GM12878 (cell line): ENCODE results near the gene DLG2. TPM values are rescaled to one million over a fixed set of nuclear protein-coding genes. Genes with fewer than 3 reads are reported as not detected.

Source experiments
- CHD2 ChIP-seq: IDR thresholded peaks from 2 replicates; pipeline ENCODE4 v1.6.1; 2011; ENCODE audit warnings: low read depth, low read length, improper control_type of control experiment, borderline replicate concordance
- CREB1 ChIP-seq: IDR thresholded peaks from 2 replicates; pipeline ENCODE4 v1.6.1; 2012; ENCODE audit warnings: low read depth, mild to moderate bottlenecking, inconsistent platforms
- EGR1 ChIP-seq, 2 experiments: IDR thresholded peaks; 1 replicate in 1 of 2; 2 replicates in 1 of 2; pipeline ENCODE4 v1.6.1; 2011 to 2012; ENCODE audit warnings: low read depth in 2 of 2, low read length in 2 of 2, borderline replicate concordance in 1 of 2, mild to moderate bottlenecking in 1 of 2, moderate library complexity in 1 of 2
- HDAC2 ChIP-seq: fragments of 200-600 bp; sonication (generic); IDR thresholded peaks from 2 replicates; pipeline ENCODE4 v1.6.1; 2017
- IKZF2 ChIP-seq, 2 experiments: fragments of 450-650 bp; IDR thresholded peaks; 2 replicates each; pipeline ENCODE4 v1.6.1; 2017; ENCODE audit warnings: mild to moderate bottlenecking in 2 of 2, moderate library complexity in 2 of 2
- NFYA ChIP-seq: IDR thresholded peaks from 2 replicates; pipeline ENCODE4 v1.6.1; 2011; ENCODE audit warnings: low read depth, mild to moderate bottlenecking, low read length, improper control_type of control experiment, borderline replicate concordance
- NR2F1 ChIP-seq: fragments of 450-650 bp; conservative IDR thresholded peaks from 2 replicates; pipeline ENCODE4 v1.6.1; 2017; ENCODE audit warnings: mild to moderate bottlenecking
- SRF ChIP-seq, 2 experiments: IDR thresholded peaks; 2 replicates each; pipeline ENCODE4 v1.6.1; 2011; ENCODE audit warnings: low read depth in 2 of 2, low read length in 2 of 2, mild to moderate bottlenecking in 1 of 2, moderate library complexity in 1 of 2
- STAT1 ChIP-seq: fragments of 450-650 bp; conservative IDR thresholded peaks from 2 replicates; pipeline ENCODE4 v1.6.1; 2014; ENCODE audit warnings: antibody characterized with exemption, mild to moderate bottlenecking
- ZNF207 ChIP-seq: fragments of 450-650 bp; IDR thresholded peaks from 2 replicates; pipeline ENCODE4 v1.6.1; 2014; ENCODE audit warnings: antibody characterized with exemption, mild to moderate bottlenecking, borderline replicate concordance
- polyA plus RNA-seq, 11 experiments: library from polyadenylated mRNA; depleted of rRNA in 4 of 11; unstranded in 6 of 11; stranded (reverse) in 5 of 11; fragments of >200 nt; fragmentation: Nextera tagmentation in 4 of 11; fragmentation: Illumina TruSeq in 1 of 11; extraction: Ambion mirVana in 4 of 11; extraction: Trizol in 1 of 11; gene quantifications; 1 replicate in 1 of 11; 2 replicates in 10 of 11; pipeline versions ENCODE4 v1.2.1 to v1.2.3, GENCODE V29; 2011 to 2016; ENCODE audit warnings: inconsistent platforms in 2 of 11, missing spikeins in 2 of 11, low read depth in 1 of 11
- total RNA-seq, 4 experiments: library from RNA; depleted of rRNA in 3 of 4; stranded (reverse); fragments of >200 nt in 3 of 4; fragmentation: Illumina TruSeq in 1 of 4; extraction: Trizol in 1 of 4; gene quantifications; 2 replicates each; pipeline versions ENCODE4 v1.2.1 to v1.2.3, GENCODE V29; 2013 to 2021
- TF ChIP-seq, protein P1 (sequence below): fragments of 450-650 bp; IDR thresholded peaks from 2 replicates; pipeline ENCODE4 v1.6.1; 2016; ENCODE audit warnings: mild to moderate bottlenecking, moderate library complexity, borderline replicate concordance
- TF ChIP-seq, protein P2 (sequence below): fragments of 450-650 bp; IDR thresholded peaks from 2 replicates; pipeline ENCODE4 v1.6.1; 2017; ENCODE audit warnings: low read depth, mild to moderate bottlenecking, moderate library complexity
- TF ChIP-seq, protein P3 (sequence below): fragments of 450-650 bp; IDR thresholded peaks from 2 replicates; pipeline ENCODE4 v1.6.1; 2016; ENCODE audit warnings: mild to moderate bottlenecking
- TF ChIP-seq, protein P4 (sequence below): fragments of 450-650 bp; formaldehyde crosslinking; IDR thresholded peaks from 2 replicates; pipeline ENCODE4 v1.5.0; 2022; ENCODE audit warnings: mild to moderate bottlenecking, missing genetic modification characterization
- TF ChIP-seq, protein P5 (sequence below): fragments of 450-650 bp; IDR thresholded peaks from 2 replicates; pipeline ENCODE4 v1.6.1; 2017; ENCODE audit warnings: mild to moderate bottlenecking, low read depth, inconsistent platforms; ENCODE audit not compliant: poor library complexity, severe bottlenecking

DLG2 gene
- total and polyA plus RNA-seq, 10 of the 15 experiments (the other 5 are each of a cell fraction or from before 2014, with no cell fraction given) = 0.09 to 0.98 (median 0.35) TPM

DNA sequence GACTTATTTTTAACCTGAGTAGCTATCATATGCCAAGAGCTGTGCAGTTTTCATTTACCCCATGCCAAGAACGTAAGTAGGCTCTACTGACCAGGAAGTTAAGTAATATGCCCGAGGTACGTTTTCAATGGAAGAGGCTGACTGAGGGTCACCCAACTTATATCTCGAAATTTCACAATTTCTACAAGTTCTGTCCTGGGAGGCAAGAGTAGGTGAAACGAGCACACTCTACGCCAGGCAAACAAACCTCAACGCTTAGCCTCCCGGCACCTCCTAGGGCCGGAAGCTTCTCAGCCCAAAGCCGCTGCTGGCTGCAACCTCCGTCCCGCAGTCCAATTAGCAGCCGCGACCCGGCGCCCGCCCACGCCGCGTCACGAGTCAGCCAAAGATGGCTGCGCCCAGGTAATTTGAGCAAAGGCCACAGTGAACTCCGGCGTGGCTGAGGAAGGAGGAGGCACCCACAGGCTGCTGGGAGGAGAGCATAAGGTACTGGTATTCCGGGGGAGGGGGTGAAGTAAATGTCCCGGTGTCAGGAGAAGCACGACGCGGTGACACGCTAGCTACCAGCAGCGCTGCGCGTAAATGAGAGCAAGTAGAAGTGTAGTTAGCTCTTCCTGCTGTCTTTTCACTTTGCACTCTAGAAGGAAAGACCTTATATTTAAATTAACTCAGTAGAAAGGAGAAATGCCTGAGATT, 20.6 kb upstream of the DLG2 start, which contains the start of gene TMEM126A (continued):
- TF ChIP-seq, protein P1, sequence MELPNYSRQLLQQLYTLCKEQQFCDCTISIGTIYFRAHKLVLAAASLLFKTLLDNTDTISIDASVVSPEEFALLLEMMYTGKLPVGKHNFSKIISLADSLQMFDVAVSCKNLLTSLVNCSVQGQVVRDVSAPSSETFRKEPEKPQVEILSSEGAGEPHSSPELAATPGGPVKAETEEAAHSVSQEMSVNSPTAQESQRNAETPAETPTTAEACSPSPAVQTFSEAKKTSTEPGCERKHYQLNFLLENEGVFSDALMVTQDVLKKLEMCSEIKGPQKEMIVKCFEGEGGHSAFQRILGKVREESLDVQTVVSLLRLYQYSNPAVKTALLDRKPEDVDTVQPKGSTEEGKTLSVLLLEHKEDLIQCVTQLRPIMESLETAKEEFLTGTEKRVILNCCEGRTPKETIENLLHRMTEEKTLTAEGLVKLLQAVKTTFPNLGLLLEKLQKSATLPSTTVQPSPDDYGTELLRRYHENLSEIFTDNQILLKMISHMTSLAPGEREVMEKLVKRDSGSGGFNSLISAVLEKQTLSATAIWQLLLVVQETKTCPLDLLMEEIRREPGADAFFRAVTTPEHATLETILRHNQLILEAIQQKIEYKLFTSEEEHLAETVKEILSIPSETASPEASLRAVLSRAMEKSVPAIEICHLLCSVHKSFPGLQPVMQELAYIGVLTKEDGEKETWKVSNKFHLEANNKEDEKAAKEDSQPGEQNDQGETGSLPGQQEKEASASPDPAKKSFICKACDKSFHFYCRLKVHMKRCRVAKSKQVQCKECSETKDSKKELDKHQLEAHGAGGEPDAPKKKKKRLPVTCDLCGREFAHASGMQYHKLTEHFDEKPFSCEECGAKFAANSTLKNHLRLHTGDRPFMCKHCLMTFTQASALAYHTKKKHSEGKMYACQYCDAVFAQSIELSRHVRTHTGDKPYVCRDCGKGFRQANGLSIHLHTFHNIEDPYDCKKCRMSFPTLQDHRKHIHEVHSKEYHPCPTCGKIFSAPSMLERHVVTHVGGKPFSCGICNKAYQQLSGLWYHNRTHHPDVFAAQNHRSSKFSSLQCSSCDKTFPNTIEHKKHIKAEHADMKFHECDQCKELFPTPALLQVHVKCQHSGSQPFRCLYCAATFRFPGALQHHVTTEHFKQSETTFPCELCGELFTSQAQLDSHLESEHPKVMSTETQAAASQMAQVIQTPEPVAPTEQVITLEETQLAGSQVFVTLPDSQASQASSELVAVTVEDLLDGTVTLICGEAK = peak; percentile 71; the same call in 1 of the 2 replicates
- TF ChIP-seq STAT1 = no peak
- peak; percentile 85; the same call in 1 of the 2 replicates for TF ChIP-seq HDAC2
- peak; percentile 39 to 58; a peak in 1 of 4 replicates for TF ChIP-seq SRF (IDR thresholded peaks at IDR 0.05; ENCODE audit: low read depth in 2 of 2, low read length in 2 of 2)
- TF ChIP-seq NFYA = no peak
- TF ChIP-seq CREB1 = peak; percentile 91
- TF ChIP-seq, protein P2, sequence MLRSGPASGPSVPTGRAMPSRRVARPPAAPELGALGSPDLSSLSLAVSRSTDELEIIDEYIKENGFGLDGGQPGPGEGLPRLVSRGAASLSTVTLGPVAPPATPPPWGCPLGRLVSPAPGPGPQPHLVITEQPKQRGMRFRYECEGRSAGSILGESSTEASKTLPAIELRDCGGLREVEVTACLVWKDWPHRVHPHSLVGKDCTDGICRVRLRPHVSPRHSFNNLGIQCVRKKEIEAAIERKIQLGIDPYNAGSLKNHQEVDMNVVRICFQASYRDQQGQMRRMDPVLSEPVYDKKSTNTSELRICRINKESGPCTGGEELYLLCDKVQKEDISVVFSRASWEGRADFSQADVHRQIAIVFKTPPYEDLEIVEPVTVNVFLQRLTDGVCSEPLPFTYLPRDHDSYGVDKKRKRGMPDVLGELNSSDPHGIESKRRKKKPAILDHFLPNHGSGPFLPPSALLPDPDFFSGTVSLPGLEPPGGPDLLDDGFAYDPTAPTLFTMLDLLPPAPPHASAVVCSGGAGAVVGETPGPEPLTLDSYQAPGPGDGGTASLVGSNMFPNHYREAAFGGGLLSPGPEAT = peak; percentile 99
- TF ChIP-seq, protein P3, sequence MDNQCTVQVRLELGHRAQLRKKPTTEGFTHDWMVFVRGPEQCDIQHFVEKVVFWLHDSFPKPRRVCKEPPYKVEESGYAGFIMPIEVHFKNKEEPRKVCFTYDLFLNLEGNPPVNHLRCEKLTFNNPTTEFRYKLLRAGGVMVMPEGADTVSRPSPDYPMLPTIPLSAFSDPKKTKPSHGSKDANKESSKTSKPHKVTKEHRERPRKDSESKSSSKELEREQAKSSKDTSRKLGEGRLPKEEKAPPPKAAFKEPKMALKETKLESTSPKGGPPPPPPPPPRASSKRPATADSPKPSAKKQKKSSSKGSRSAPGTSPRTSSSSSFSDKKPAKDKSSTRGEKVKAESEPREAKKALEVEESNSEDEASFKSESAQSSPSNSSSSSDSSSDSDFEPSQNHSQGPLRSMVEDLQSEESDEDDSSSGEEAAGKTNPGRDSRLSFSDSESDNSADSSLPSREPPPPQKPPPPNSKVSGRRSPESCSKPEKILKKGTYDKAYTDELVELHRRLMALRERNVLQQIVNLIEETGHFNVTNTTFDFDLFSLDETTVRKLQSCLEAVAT = peak; percentile 81
- TF ChIP-seq NR2F1 = peak; percentile 51; the same call in 1 of the 2 replicates
- 0 out of 4 replicates have a peak, but pooled peaks of 1 of the 2 experiments have one; percentile 6 for TF ChIP-seq IKZF2 (IDR thresholded peaks at IDR 0.05)
- TF ChIP-seq, protein P4, sequence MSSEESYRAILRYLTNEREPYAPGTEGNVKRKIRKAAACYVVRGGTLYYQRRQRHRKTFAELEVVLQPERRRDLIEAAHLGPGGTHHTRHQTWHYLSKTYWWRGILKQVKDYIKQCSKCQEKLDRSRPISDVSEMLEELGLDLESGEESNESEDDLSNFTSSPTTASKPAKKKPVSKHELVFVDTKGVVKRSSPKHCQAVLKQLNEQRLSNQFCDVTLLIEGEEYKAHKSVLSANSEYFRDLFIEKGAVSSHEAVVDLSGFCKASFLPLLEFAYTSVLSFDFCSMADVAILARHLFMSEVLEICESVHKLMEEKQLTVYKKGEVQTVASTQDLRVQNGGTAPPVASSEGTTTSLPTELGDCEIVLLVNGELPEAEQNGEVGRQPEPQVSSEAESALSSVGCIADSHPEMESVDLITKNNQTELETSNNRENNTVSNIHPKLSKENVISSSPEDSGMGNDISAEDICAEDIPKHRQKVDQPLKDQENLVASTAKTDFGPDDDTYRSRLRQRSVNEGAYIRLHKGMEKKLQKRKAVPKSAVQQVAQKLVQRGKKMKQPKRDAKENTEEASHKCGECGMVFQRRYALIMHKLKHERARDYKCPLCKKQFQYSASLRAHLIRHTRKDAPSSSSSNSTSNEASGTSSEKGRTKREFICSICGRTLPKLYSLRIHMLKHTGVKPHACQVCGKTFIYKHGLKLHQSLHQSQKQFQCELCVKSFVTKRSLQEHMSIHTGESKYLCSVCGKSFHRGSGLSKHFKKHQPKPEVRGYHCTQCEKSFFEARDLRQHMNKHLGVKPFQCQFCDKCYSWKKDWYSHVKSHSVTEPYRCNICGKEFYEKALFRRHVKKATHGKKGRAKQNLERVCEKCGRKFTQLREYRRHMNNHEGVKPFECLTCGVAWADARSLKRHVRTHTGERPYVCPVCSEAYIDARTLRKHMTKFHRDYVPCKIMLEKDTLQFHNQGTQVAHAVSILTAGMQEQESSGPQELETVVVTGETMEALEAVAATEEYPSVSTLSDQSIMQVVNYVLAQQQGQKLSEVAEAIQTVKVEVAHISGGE (CRISPR knock-in tag) = no peak
- TF ChIP-seq, protein P5, sequence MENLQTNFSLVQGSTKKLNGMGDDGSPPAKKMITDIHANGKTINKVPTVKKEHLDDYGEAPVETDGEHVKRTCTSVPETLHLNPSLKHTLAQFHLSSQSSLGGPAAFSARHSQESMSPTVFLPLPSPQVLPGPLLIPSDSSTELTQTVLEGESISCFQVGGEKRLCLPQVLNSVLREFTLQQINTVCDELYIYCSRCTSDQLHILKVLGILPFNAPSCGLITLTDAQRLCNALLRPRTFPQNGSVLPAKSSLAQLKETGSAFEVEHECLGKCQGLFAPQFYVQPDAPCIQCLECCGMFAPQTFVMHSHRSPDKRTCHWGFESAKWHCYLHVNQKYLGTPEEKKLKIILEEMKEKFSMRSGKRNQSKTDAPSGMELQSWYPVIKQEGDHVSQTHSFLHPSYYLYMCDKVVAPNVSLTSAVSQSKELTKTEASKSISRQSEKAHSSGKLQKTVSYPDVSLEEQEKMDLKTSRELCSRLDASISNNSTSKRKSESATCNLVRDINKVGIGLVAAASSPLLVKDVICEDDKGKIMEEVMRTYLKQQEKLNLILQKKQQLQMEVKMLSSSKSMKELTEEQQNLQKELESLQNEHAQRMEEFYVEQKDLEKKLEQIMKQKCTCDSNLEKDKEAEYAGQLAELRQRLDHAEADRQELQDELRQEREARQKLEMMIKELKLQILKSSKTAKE = no peak
- TF ChIP-seq ZNF207 = peak; percentile 54; the same call in 1 of the 2 replicates
- TF ChIP-seq CHD2 = peak; percentile 63; the same call in 1 of the 2 replicates
- peak in 1 of 2 experiments; percentile 89; a peak in 2 of 3 replicates for TF ChIP-seq EGR1 (IDR thresholded peaks at IDR 0.05; ENCODE audit: borderline replicate concordance in 1 of 2, low read depth in 2 of 2, low read length in 2 of 2)
